HCT116 (cell line): ENCODE measurements around the gene ADARB2. TPM values are rescaled to one million over a fixed set of nuclear protein-coding genes. Genes with fewer than 3 reads are reported as not detected.

ENCODE experiments used
- ATAC-seq: fragments of 200-7000 bp; cut with Tn5 transposase; 2 replicates; pipeline ENCODE4 v1.9.1; 2020; ENCODE audit warnings: mild to moderate bottlenecking, moderate library complexity
- BruUV-seq: library from RNA; stranded (reverse); fragments of 400-500 nt; replicated peaks from 2 replicates; lab custom pipeline; 2021; lab: Mats Ljungman, UMichigan
- CTCF ChIA-PET: fragments of 300-600 bp; sonication (Branson Sonifier 250); formaldehyde crosslinking; loops from one replicate; lab custom pipeline; 2021; ENCODE audit warnings: antibody characterized with exemption; lab: Charles Lee
- POLR2A ChIA-PET: fragments of 300-600, 350-600 bp; sonication (Branson Sonifier 250); formaldehyde crosslinking; loops from one replicate; lab custom pipeline; 2021; ENCODE audit warnings: antibody characterized with exemption; lab: Charles Lee
- RAD21 ChIA-PET, 2 experiments: fragments of 300-600 bp; sonication (Branson Sonifier 250); formaldehyde crosslinking; loops; one replicate each; lab custom pipeline; 2023; ENCODE audit warnings: low total read pairs in 2 of 2; ENCODE audit not compliant: uncharacterized antibody in 2 of 2, unreplicated experiment in 2 of 2, low non-redundant PET in 1 of 2; lab: Charles Lee
- DNase-seq: peaks from one replicate; pipeline ENCODE4 v3.0.0-alpha.2; 2010; ENCODE audit warnings: low read depth, low spot score
- H2AFZ ChIP-seq: fragments of 200-600 bp; shearing (Covaris generic), sonication (generic); 2 replicates; pipeline ENCODE4 v1.6.1; 2017; ENCODE audit warnings: low read depth, mixed run types, mixed read lengths, antibody characterized with exemption, low read length; ENCODE audit not compliant: poor library complexity, severe bottlenecking
- H3K27ac ChIP-seq: 2 replicates; pipeline ENCODE4 v1.5.1; 2012; ENCODE audit warnings: low read depth, low read length
- H3K27me3 ChIP-seq: fragments of 200-600 bp; sonication (generic); 2 replicates; pipeline ENCODE4 v1.6.1; 2016; ENCODE audit warnings: mixed run types, low read length, mixed read lengths; ENCODE audit not compliant: insufficient read depth
- H3K36me3 ChIP-seq, 2 experiments: fragments of 200-500 bp in 1 of 2; fragments of 200-600 bp in 1 of 2; sonication (Bioruptor generic) in 1 of 2; sonication (generic) in 1 of 2; 2 replicates each; pipeline versions ENCODE4 v1.5.1 to v1.6.1; 2014 to 2016; ENCODE audit warnings: low read length in 2 of 2, inconsistent platforms in 1 of 2, mixed read lengths in 1 of 2, mixed run types in 1 of 2; ENCODE audit not compliant: insufficient read depth in 2 of 2, control insufficient read depth in 1 of 2
- H3K4me1 ChIP-seq, 2 experiments: fragments of 200-600 bp in 1 of 2; sonication (generic) in 1 of 2; 2 replicates each; pipeline versions ENCODE4 v1.5.1 to v1.6.1; 2012 to 2017; ENCODE audit warnings: low read length in 2 of 2, inconsistent platforms in 1 of 2, mild to moderate bottlenecking in 1 of 2, mixed read lengths in 1 of 2, mixed run types in 1 of 2, moderate library complexity in 1 of 2; ENCODE audit not compliant: insufficient read depth in 2 of 2, control insufficient read depth in 1 of 2
- H3K4me2 ChIP-seq: fragments of 200-600 bp; sonication (generic); 2 replicates; pipeline ENCODE4 v1.6.1; 2017; ENCODE audit warnings: mixed run types, low read length, mixed read lengths
- H3K4me3 ChIP-seq, 2 experiments: fragments of 200-600 bp in 1 of 2; sonication (generic) in 1 of 2; replicated peaks in 1 of 2; 2 replicates each; pipeline ENCODE4 v1.5.1; 2011 to 2016; ENCODE audit warnings: low read length in 2 of 2, control low read depth in 1 of 2, low read depth in 1 of 2, mild to moderate bottlenecking in 1 of 2, mixed read lengths in 1 of 2, mixed run types in 1 of 2
- H3K79me2 ChIP-seq: fragments of 200-600 bp; sonication (generic); 2 replicates; pipeline ENCODE4 v1.6.1; 2017; ENCODE audit warnings: mild to moderate bottlenecking, mixed run types, low read length, moderate library complexity, mixed read lengths; ENCODE audit not compliant: insufficient read depth
- H3K9ac ChIP-seq: fragments of 200-600 bp; sonication (generic); 2 replicates; pipeline ENCODE4 v1.6.1; 2016; ENCODE audit warnings: low read length, mixed read lengths
- H3K9me2 ChIP-seq: fragments of 200-600 bp; sonication (generic), shearing (Covaris generic); 2 replicates; pipeline ENCODE4 v1.6.1; 2017; ENCODE audit warnings: mixed run types, mild to moderate bottlenecking, moderate library complexity; ENCODE audit not compliant: insufficient read depth
- H3K9me3 ChIP-seq, 2 experiments: fragments of 200-500 bp in 1 of 2; fragments of 200-600 bp in 1 of 2; sonication (Bioruptor generic) in 1 of 2; sonication (generic) in 1 of 2; 2 replicates each; pipeline ENCODE4 v1.6.1; 2014 to 2017; ENCODE audit warnings: low read length in 2 of 2, mixed read lengths in 2 of 2, inconsistent platforms in 1 of 2, low read depth in 1 of 2, mild to moderate bottlenecking in 1 of 2, mixed run types in 1 of 2, moderate library complexity in 1 of 2; ENCODE audit not compliant: control insufficient read depth in 1 of 2, insufficient read depth in 1 of 2
- H4K20me1 ChIP-seq: fragments of 200-600 bp; sonication (generic), shearing (Covaris generic); 2 replicates; pipeline ENCODE4 v1.6.1; 2017; ENCODE audit warnings: mixed run types, mild to moderate bottlenecking, moderate library complexity; ENCODE audit not compliant: insufficient read depth
- CBX3 ChIP-seq: IDR thresholded peaks from 2 replicates; pipeline ENCODE4 v1.6.1; 2012; ENCODE audit warnings: low read depth
- CEBPB ChIP-seq: IDR thresholded peaks from 2 replicates; pipeline ENCODE4 v1.6.1; 2012; ENCODE audit warnings: low read depth
- ELF1 ChIP-seq: IDR thresholded peaks from 2 replicates; pipeline ENCODE4 v1.6.1; 2012; ENCODE audit warnings: low read depth, borderline replicate concordance
- EZH2 ChIP-seq: fragments of 200-600 bp; sonication (generic); IDR thresholded peaks from 2 replicates; pipeline ENCODE4 v1.6.1; 2017; ENCODE audit warnings: antibody characterized with exemption, mixed run types
- FOSL1 ChIP-seq: IDR thresholded peaks from 2 replicates; pipeline ENCODE4 v1.6.1; 2012; ENCODE audit warnings: low read depth
- MAX ChIP-seq: IDR thresholded peaks from 2 replicates; pipeline ENCODE4 v1.6.1; 2012
- POLR2A ChIP-seq: IDR thresholded peaks from 2 replicates; pipeline ENCODE4 v1.7.0; 2011; ENCODE audit warnings: borderline replicate concordance; ENCODE audit not compliant: insufficient read depth, insufficient read length; ENCODE audit errors: extremely low read depth
- POLR2AphosphoS5 ChIP-seq: IDR thresholded peaks from 2 replicates; pipeline ENCODE4 v1.6.1; 2011; ENCODE audit warnings: mild to moderate bottlenecking, low read depth, low read length, moderate library complexity
- RAD21 ChIP-seq: IDR thresholded peaks from 2 replicates; pipeline ENCODE4 v1.6.1; 2012; ENCODE audit warnings: low read depth, mild to moderate bottlenecking
- REST ChIP-seq: IDR thresholded peaks from 2 replicates; pipeline ENCODE4 v1.6.1; 2012; ENCODE audit warnings: low read depth
- SIN3A ChIP-seq: IDR thresholded peaks from 2 replicates; pipeline ENCODE4 v1.6.1; 2012; ENCODE audit warnings: low read depth
- YY1 ChIP-seq: IDR thresholded peaks from 2 replicates; pipeline ENCODE4 v1.6.1; 2011; ENCODE audit warnings: low read length, low read depth, moderate library complexity, mild to moderate bottlenecking; ENCODE audit not compliant: insufficient replicate concordance; ENCODE audit errors: extremely low read depth
- ZBTB33 ChIP-seq: IDR thresholded peaks from 2 replicates; pipeline ENCODE4 v1.6.1; 2011; ENCODE audit warnings: mild to moderate bottlenecking, low read length, moderate library complexity; ENCODE audit not compliant: insufficient replicate concordance; ENCODE audit errors: extremely low read depth
- ZFX ChIP-seq: fragments of 450-650 bp; IDR thresholded peaks from 2 replicates; pipeline ENCODE4 v1.6.1; 2017
- intact Hi-C: fragments of 100-400 bp; cut with micrococcal nuclease; formaldehyde crosslinking; loops from 2 replicates; pipeline ENCODE4 v1.10.0; 2022
- total RNA-seq: library from RNA; stranded (reverse); gene quantifications from one replicate; pipeline ENCODE4 v1.2.1, GENCODE V29; 2021; ENCODE audit not compliant: unreplicated experiment

Gene ADARB2
- total RNA-seq, 1 experiment from 2014 or later, result not detected

- DNase-seq, result no peak
- no peaks in the 10 kb centered on the region for H3K9me2 ChIP-seq
- RAD21 ChIA-PET, result no interaction called here
- no peaks in the 10 kb centered on the region for H3K79me2 ChIP-seq
- no peak overlapping the region for H3K9ac ChIP-seq
- POLR2A ChIA-PET, result no interaction called here
- CTCF ChIA-PET, result no interaction called here
- no peak overlapping the region for H2AFZ ChIP-seq
- no peak overlapping the region for H3K27ac ChIP-seq
- ATAC-seq, result no peak
- BruUV-seq, result no TSS peak
- no peak for TF ChIP-seq EZH2
- TF ChIP-seq ZFX, result no peak
- TF ChIP-seq ELF1, result no peak
- TF ChIP-seq CBX3, result no peak
- TF ChIP-seq RAD21, result no peak
- no peak for TF ChIP-seq REST
- TF ChIP-seq POLR2AphosphoS5, result no peak
- TF ChIP-seq POLR2A, result no peak
- no peak for TF ChIP-seq SIN3A
- no peak for TF ChIP-seq ZBTB33
- TF ChIP-seq CEBPB, result no peak
- no peak for TF ChIP-seq FOSL1
- no peak for TF ChIP-seq YY1
- TF ChIP-seq MAX, result no peak
- H3K4me1 ChIP-seq, result no peaks in the 10 kb centered on the region
- H3K36me3 ChIP-seq, result no peaks in the 10 kb centered on the region
- H3K27me3 ChIP-seq, result peaks cover 5% of the 10 kb centered on the region; the same call in 1 of the 2 replicates
- no peak overlapping the region for H3K4me2 ChIP-seq
- intact Hi-C loops, result no loop called here
- H3K9me3 ChIP-seq, result no peaks in the 10 kb centered on the region
- no peak overlapping the region for H3K4me3 ChIP-seq
- H4K20me1 ChIP-seq, result no peaks in the 10 kb centered on the region
Measured at GRCh38 chr10:1348773-1349050, 388.6 kb downstream of the ADARB2 start.
